SK-N-SH (cell line): ENCODE data around the gene MEGF10. TPM values are rescaled to one million over a fixed set of nuclear protein-coding genes. Genes with fewer than 3 reads are reported as not detected.

ENCODE experiments used
- CTCF ChIA-PET: fragments of 300-600, 350-600 bp; formaldehyde crosslinking; extraction: SDS; loops from one replicate; lab custom pipeline; 2021; lab: Yijun Ruan, JAX
- POLR2A ChIA-PET: fragments of 350-600 bp; sonication (Branson Sonifier 250); formaldehyde crosslinking; extraction: SDS; loops from one replicate; lab custom pipeline; 2020; ENCODE audit warnings: antibody characterized with exemption, inconsistent platforms; lab: Yijun Ruan, JAX
- DNase-seq: peaks from one replicate; pipeline ENCODE4 v3.0.0; 2012
- H2AFZ ChIP-seq: fragments of 200-600 bp; sonication (generic); 2 replicates; pipeline ENCODE4 v1.8.1; 2016; ENCODE audit warnings: antibody characterized with exemption, mild to moderate bottlenecking, low read depth
- H3F3A ChIP-seq: fragments of 200-600 bp; sonication (generic); replicated peaks from 2 replicates; pipeline ENCODE3; 2016; ENCODE audit warnings: antibody characterized with exemption, mild to moderate bottlenecking; ENCODE audit not compliant: insufficient read depth
- H3K27ac ChIP-seq, 2 experiments: fragments of 200-500 bp in 1 of 2; fragments of 200-600 bp in 1 of 2; sonication (Bioruptor generic) in 1 of 2; sonication (generic), shearing (Covaris generic) in 1 of 2; 2 replicates each; pipeline versions ENCODE4 v1.5.1 to v1.6.1; 2014 to 2016; ENCODE audit warnings: low read depth in 2 of 2, inconsistent platforms in 1 of 2, low read length in 1 of 2, mild to moderate bottlenecking in 1 of 2, mixed read lengths in 1 of 2
- H3K27me3 ChIP-seq: fragments of 200-600 bp; sonication (generic), shearing (Covaris generic); 2 replicates; pipeline ENCODE4 v1.6.1; 2016; ENCODE audit warnings: mixed run types; ENCODE audit not compliant: insufficient read depth
- H3K36me3 ChIP-seq, 2 experiments: fragments of 200-500 bp in 1 of 2; fragments of 200-600 bp in 1 of 2; sonication (Bioruptor generic) in 1 of 2; sonication (generic) in 1 of 2; replicated peaks in 1 of 2; 2 replicates each; pipeline versions ENCODE3 to v1.5.1; 2014 to 2016; ENCODE audit warnings: low read length in 1 of 2, mild to moderate bottlenecking in 1 of 2; ENCODE audit not compliant: insufficient read depth in 2 of 2, control insufficient read depth in 1 of 2
- H3K4me1 ChIP-seq, 2 experiments: fragments of 200-500 bp in 1 of 2; fragments of 200-600 bp in 1 of 2; sonication (Bioruptor generic) in 1 of 2; sonication (generic), shearing (Covaris generic) in 1 of 2; 2 replicates each; pipeline versions ENCODE4 v1.5.1 to v1.6.1; 2014 to 2016; ENCODE audit warnings: low read depth in 1 of 2, low read length in 1 of 2, mixed run types in 1 of 2; ENCODE audit not compliant: insufficient read depth in 2 of 2, control insufficient read depth in 1 of 2
- H3K4me2 ChIP-seq: fragments of 200-600 bp; sonication (generic), shearing (Covaris generic); 2 replicates; pipeline ENCODE4 v1.6.1; 2017; ENCODE audit warnings: mixed run types
- H3K4me3 ChIP-seq, 2 experiments: fragments of 200-500 bp in 1 of 2; fragments of 200-600 bp in 1 of 2; sonication (Bioruptor generic) in 1 of 2; sonication (generic), shearing (Covaris generic) in 1 of 2; 2 replicates each; pipeline versions ENCODE4 v1.5.1 to v1.8.1; 2014 to 2016; ENCODE audit warnings: low read depth in 2 of 2, inconsistent platforms in 1 of 2, low read length in 1 of 2, mild to moderate bottlenecking in 1 of 2, mixed read lengths in 1 of 2, moderate library complexity in 1 of 2
- H3K79me2 ChIP-seq: fragments of 200-600 bp; sonication (generic); 2 replicates; pipeline ENCODE4 v1.8.1; 2017; ENCODE audit warnings: mild to moderate bottlenecking; ENCODE audit not compliant: insufficient read depth
- H3K9ac ChIP-seq: fragments of 200-600 bp; sonication (generic); 2 replicates; pipeline ENCODE4 v1.6.1; 2017; ENCODE audit warnings: mixed run types
- H3K9me2 ChIP-seq: fragments of 200-600 bp; sonication (generic); 2 replicates; pipeline ENCODE4 v1.6.1; 2017; ENCODE audit warnings: mixed run types
- H3K9me3 ChIP-seq: fragments of 200-600 bp; sonication (generic); 2 replicates; pipeline ENCODE4 v1.6.1; 2017; ENCODE audit warnings: mixed run types, mild to moderate bottlenecking, moderate library complexity
- H4K20me1 ChIP-seq: fragments of 200-600 bp; sonication (generic); 2 replicates; pipeline ENCODE4 v1.6.1; 2017; ENCODE audit warnings: mild to moderate bottlenecking, mixed run types; ENCODE audit not compliant: insufficient read depth
- FOSL2 ChIP-seq: IDR thresholded peaks from 2 replicates; pipeline ENCODE4 v1.4.0; 2012; ENCODE audit warnings: low read depth, mild to moderate bottlenecking, moderate library complexity, borderline replicate concordance
- FOXJ3 ChIP-seq: sonication (generic); formaldehyde crosslinking; IDR thresholded peaks from 2 replicates; pipeline ENCODE4 v1.5.1; 2020; ENCODE audit warnings: mild to moderate bottlenecking, missing genetic modification reagents
- NRF1 ChIP-seq: IDR thresholded peaks from 2 replicates; pipeline ENCODE4 v1.6.1; 2012; ENCODE audit warnings: low read depth, mild to moderate bottlenecking, low read length
- PBX3 ChIP-seq: IDR thresholded peaks from 2 replicates; pipeline ENCODE4; 2012
- POLR2AphosphoS5 ChIP-seq: IDR thresholded peaks from 2 replicates; pipeline ENCODE4 v1.6.1; 2012; ENCODE audit warnings: low read depth, low read length
- RCOR1 ChIP-seq: fragments of 150-350 bp; IDR thresholded peaks from 2 replicates; pipeline ENCODE4 v1.6.1; 2017; ENCODE audit warnings: antibody characterized with exemption, low read length
- RXRA ChIP-seq: IDR thresholded peaks from 2 replicates; pipeline ENCODE4 v1.4.0; 2012; ENCODE audit warnings: low read depth, mild to moderate bottlenecking, borderline replicate concordance
- TAF1 ChIP-seq: IDR thresholded peaks from 2 replicates; pipeline ENCODE4 v1.6.1; 2012; ENCODE audit warnings: low read depth, mild to moderate bottlenecking, low read length, moderate library complexity, borderline replicate concordance
- TCF12 ChIP-seq: IDR thresholded peaks from 2 replicates; pipeline ENCODE4 v1.4.0; 2012
- YY1 ChIP-seq: IDR thresholded peaks from 2 replicates; pipeline ENCODE4 v1.4.0; 2012; ENCODE audit warnings: low read depth, mild to moderate bottlenecking
- WGBS: methylation state at CpG from one replicate; pipeline ENCODE4 v1.1.6; 2017; ENCODE audit warnings: low lambda C conversion rate; 5-methylcytosine and 5-hydroxymethylcytosine counted together
- polyA plus RNA-seq, 3 experiments: library from polyadenylated mRNA; depleted of rRNA; stranded (reverse); fragments of >200 nt; gene quantifications; 2 replicates each; pipeline ENCODE4 v1.2.3, GENCODE V29; 2012

The MEGF10 gene
- polyA plus RNA-seq, 1 of the 3 experiments (the other 2 are of a cell fraction), result 1.1 TPM

DNA sequence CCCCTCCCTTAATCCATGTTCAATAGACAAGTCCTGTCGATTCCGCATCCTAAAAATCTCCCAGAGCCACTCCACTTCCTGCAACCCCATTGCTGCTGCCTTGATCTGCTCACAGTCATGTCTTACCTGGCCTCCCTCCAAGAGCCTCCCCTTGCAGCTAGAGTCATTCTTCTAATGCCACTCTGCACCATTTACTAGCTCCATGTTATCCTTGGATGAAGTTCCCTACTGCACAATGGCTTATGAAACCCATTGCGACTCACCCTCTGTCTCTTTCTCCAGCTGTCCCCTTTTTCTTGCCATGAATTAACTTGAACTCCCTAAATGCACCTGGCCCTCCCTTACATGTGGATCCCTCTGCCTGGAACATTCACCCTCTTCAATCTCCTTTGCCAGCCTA is 39.5 kb downstream of the MEGF10 start (continued):
- TF ChIP-seq PBX3, result no peak
- no peak for TF ChIP-seq FOXJ3 (CRISPR knock-in tag)
- TF ChIP-seq, all 33 proteins: peak for 0

GRCh38 chr5:127331890-127332649 is 41.5 kb downstream of the MEGF10 start:
- DNase-seq, result no peak
- TF ChIP-seq RCOR1, result no peak
- TF ChIP-seq TAF1, result no peak
- no peak for TF ChIP-seq YY1
- TF ChIP-seq NRF1, result no peak
- TF ChIP-seq FOSL2, result no peak
- TF ChIP-seq, all 33 proteins: peak for 0
- no peaks in the 10 kb centered on the region for H3K4me1 ChIP-seq
- H3K9me2 ChIP-seq, result no peaks in the 10 kb centered on the region
- H3K4me3 ChIP-seq, result no peak overlapping the region
- no peak overlapping the region for H3K27ac ChIP-seq
- 58% methylated on average over 3 of the region's 3 CpGs for WGBS
- no peak overlapping the region for H3K9ac ChIP-seq
- H3F3A ChIP-seq, result no peaks in the 10 kb centered on the region
- CTCF ChIA-PET, result no interaction called here
- POLR2A ChIA-PET, result no interaction called here
- H2AFZ ChIP-seq, result no peak overlapping the region
- H3K4me2 ChIP-seq, result no peak overlapping the region
- no peaks in the 10 kb centered on the region for H3K79me2 ChIP-seq
- H4K20me1 ChIP-seq, result no peaks in the 10 kb centered on the region
- no peaks in the 10 kb centered on the region for H3K27me3 ChIP-seq
- H3K36me3 ChIP-seq, result no peaks in the 10 kb centered on the region
- H3K9me3 ChIP-seq, result no peaks in the 10 kb centered on the region

DNA sequence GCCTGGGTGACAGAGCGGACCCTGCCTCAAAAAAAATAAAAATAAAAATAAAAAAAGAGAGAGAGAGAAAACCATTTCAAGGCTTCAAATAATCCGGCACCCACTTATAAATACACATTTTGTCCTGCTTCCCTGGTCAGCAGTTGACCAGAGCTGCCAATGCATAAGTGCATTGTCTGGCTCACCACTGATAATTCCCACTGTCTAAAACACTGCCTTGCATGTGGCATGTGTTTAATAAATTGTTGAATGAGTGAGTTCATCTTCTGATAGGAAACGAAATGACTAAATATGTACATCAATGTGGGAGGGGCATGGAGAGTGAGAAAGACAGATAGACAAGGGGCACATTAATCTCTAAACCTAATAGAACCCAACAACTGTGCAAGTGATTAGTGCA is 42.9 kb downstream of the MEGF10 start:
- ChIA-PET POLR2A (no interaction called here), CTCF (interaction anchor here (0.5 to 1.1 kb wide), 3 partner anchors 20 to 27 kb away, joined by 3 to 4 read pairs (median 3); no protein-coding TSS in a partner anchor)
- H3K79me2 ChIP-seq, result no peaks in the 10 kb centered on the region
- H3K9me3 ChIP-seq, result no peaks in the 10 kb centered on the region
- no peak overlapping the region for H3K4me2 ChIP-seq
- DNase-seq, result no peak
- no peak overlapping the region for H3K9ac ChIP-seq
- H2AFZ ChIP-seq, result no peak overlapping the region
- H4K20me1 ChIP-seq, result no peaks in the 10 kb centered on the region
- H3K27ac ChIP-seq, result no peak overlapping the region
- no peaks in the 10 kb centered on the region for H3F3A ChIP-seq
- no peak for TF ChIP-seq TCF12
- H3K27me3 ChIP-seq, result no peaks in the 10 kb centered on the region
- no peaks in the 10 kb centered on the region for H3K9me2 ChIP-seq
- H3K36me3 ChIP-seq, result no peaks in the 10 kb centered on the region
- 58% methylated on average over 3 of the region's 3 CpGs for WGBS
- no peak overlapping the region for H3K4me3 ChIP-seq
- no peaks in the 10 kb centered on the region for H3K4me1 ChIP-seq

DNA sequence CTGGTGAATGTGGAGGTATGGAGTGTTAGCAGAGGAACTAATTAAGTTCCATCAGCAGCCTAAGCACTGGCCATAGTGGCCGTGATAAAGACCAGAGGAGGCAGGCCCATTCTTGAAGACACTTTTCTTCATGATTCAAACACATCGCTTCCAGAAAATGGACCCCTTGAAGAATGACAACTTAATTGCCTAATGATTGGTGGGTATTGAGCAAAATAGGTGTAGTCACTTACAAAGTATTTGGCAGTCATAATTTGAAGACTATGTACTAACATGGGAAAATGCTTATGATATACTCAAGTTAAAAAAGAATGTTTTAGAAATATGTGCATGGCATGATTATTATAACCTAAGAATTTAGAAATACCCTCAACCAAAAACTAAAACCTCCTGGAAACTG is 44.8 kb downstream of the MEGF10 start:
- 72% methylated on average over 2 of the region's 2 CpGs for WGBS
- Histone ChIP-seq H3K79me2 (no peaks in the 10 kb centered on the region), H3K27ac (no peak overlapping the region), H3K4me1 (no peaks in the 10 kb centered on the region), H3K4me2 (no peak overlapping the region), H3K36me3 (no peaks in the 10 kb centered on the region), H3K9ac (no peak overlapping the region), H3K4me3 (no peak overlapping the region), H2AFZ (no peak overlapping the region), H3K27me3 (no peaks in the 10 kb centered on the region), H3K9me2 (no peaks in the 10 kb centered on the region), H3K9me3 (no peaks in the 10 kb centered on the region)
- DNase-seq, result no peak
- CTCF ChIA-PET, result interaction anchor here (1.7 to 2.1 kb wide), 2 partner anchors 21 to 157 kb away, joined by 5 to 6 read pairs; no protein-coding TSS in a partner anchor
- TF ChIP-seq POLR2AphosphoS5 (no peak), FOSL2 (no peak), RXRA (no peak)
- TF ChIP-seq, all 33 proteins: peak for 0
- Histone ChIP-seq H3F3A (no peaks in the 10 kb centered on the region), H4K20me1 (no peaks in the 10 kb centered on the region)
- POLR2A ChIA-PET, result no interaction called here
